Caco-2 (cell line): ENCODE data around the gene TOMM7. TPM values are rescaled to one million over a fixed set of nuclear protein-coding genes. Genes with fewer than 3 reads are reported as not detected.

ENCODE experiments used
- BruUV-seq: library from RNA; stranded (reverse); fragments of 400-500 nt; replicated peaks from 2 replicates; lab custom pipeline; 2021; lab: Mats Ljungman, UMichigan
- CTCF ChIA-PET: fragments of 300-600 bp; sonication (Branson Sonifier 250); formaldehyde crosslinking; loops from one replicate; lab custom pipeline; 2022; ENCODE audit warnings: antibody characterized with exemption; lab: Charles Lee
- POLR2A ChIA-PET: fragments of 300-600 bp; sonication (Branson Sonifier 250); formaldehyde crosslinking; loops from one replicate; lab custom pipeline; 2022; ENCODE audit warnings: antibody characterized with exemption; lab: Charles Lee
- DNase-seq, 2 experiments: peaks; one replicate each; pipeline versions ENCODE4 v3.0.0 to v3.0.0-alpha.2; 2020 to 2022
- H3K27me3 ChIP-seq: replicated peaks from 2 replicates; pipeline ENCODE4 v1.6.0; 2011; ENCODE audit warnings: low read length; ENCODE audit not compliant: control insufficient read depth, insufficient read depth
- H3K36me3 ChIP-seq: 2 replicates; pipeline ENCODE4 v1.5.1; 2011; ENCODE audit warnings: low read length; ENCODE audit not compliant: control insufficient read depth, insufficient read depth
- H3K4me1 ChIP-seq: fragments of 250-450 bp; sonication (Bioruptor Pico); 2 replicates; pipeline ENCODE4 v1.5.1; 2020; ENCODE audit warnings: mild to moderate bottlenecking
- H3K4me3 ChIP-seq: 2 replicates; pipeline ENCODE4 v1.5.1; 2011; ENCODE audit warnings: low read depth, mild to moderate bottlenecking, control low read depth, low read length
- H3K9me3 ChIP-seq: fragments of 250-450 bp; sonication (Bioruptor Pico); 2 replicates; pipeline ENCODE4 v1.5.1; 2020; ENCODE audit warnings: mild to moderate bottlenecking, moderate library complexity
- H3K27ac Mint-ChIP-seq: one replicate; pipeline ENCODE4 v1.8.0; 2022; ENCODE audit warnings: mixed read lengths; ENCODE audit not compliant: unreplicated experiment
- H3K27me3 Mint-ChIP-seq: one replicate; pipeline ENCODE4 v1.8.0; 2022; ENCODE audit warnings: mixed read lengths; ENCODE audit not compliant: insufficient read depth, unreplicated experiment
- H3K36me3 Mint-ChIP-seq: one replicate; pipeline ENCODE4 v1.8.0; 2022; ENCODE audit warnings: mild to moderate bottlenecking, mixed read lengths; ENCODE audit not compliant: insufficient read depth, unreplicated experiment
- H3K4me1 Mint-ChIP-seq: one replicate; pipeline ENCODE4 v1.8.0; 2022; ENCODE audit warnings: low read depth, mixed read lengths; ENCODE audit not compliant: unreplicated experiment
- H3K4me3 Mint-ChIP-seq: one replicate; pipeline ENCODE4 v1.8.0; 2022; ENCODE audit warnings: mild to moderate bottlenecking, moderate library complexity, mixed read lengths; ENCODE audit not compliant: unreplicated experiment
- H3K9me3 Mint-ChIP-seq: one replicate; pipeline ENCODE4 v1.8.0; 2022; ENCODE audit warnings: mixed read lengths; ENCODE audit not compliant: unreplicated experiment
- CTCF ChIP-seq, 2 experiments: fragments of 200-600 bp in 1 of 2; IDR thresholded peaks; 1 replicate in 1 of 2; 2 replicates in 1 of 2; pipeline versions ENCODE4 v1.5.1 to v1.8.0; 2011 to 2022; ENCODE audit warnings: antibody characterized with exemption in 1 of 2, control low read depth in 1 of 2, inconsistent platforms in 1 of 2, low read depth in 1 of 2, low read length in 1 of 2, mild to moderate bottlenecking in 1 of 2, moderate library complexity in 1 of 2; ENCODE audit not compliant: insufficient read depth in 1 of 2, severe bottlenecking in 1 of 2, unreplicated experiment in 1 of 2
- intact Hi-C: fragments of 100-400 bp; cut with micrococcal nuclease; formaldehyde crosslinking; loops from one replicate; pipeline ENCODE4 v1.10.0; 2022; ENCODE audit not compliant: unreplicated experiment
- total RNA-seq: library from RNA; stranded (reverse); gene quantifications from 2 replicates; pipeline ENCODE4 v1.2.3, GENCODE V29; 2022

Gene TOMM7
- total RNA-seq, 1 experiment from 2014 or later: 220 TPM

- Mint-ChIP-seq H3K27me3 (no peaks in the 10 kb centered on the region), H3K4me1 (peaks cover 21% of the 10 kb centered on the region), H3K36me3 (peaks cover 10% of the 10 kb centered on the region), H3K27ac (no peak overlapping the region), H3K4me3 (no peak overlapping the region), H3K9me3 (no peaks in the 10 kb centered on the region)
- Histone ChIP-seq H3K27me3 (no peaks in the 10 kb centered on the region), H3K4me1 (peaks cover 22% of the 10 kb centered on the region), H3K9me3 (no peaks in the 10 kb centered on the region), H3K36me3 (no peaks in the 10 kb centered on the region), H3K4me3 (no peak overlapping the region)
- CTCF ChIA-PET: no interaction called here
- DNase-seq: no peak
- BruUV-seq: no TSS peak
- TF ChIP-seq CTCF (IDR thresholded peaks at IDR 0.05; ENCODE audit: insufficient read depth in 1 of 2, low read depth in 1 of 2, low read length in 1 of 2, severe bottlenecking in 1 of 2, unreplicated experiment in 1 of 2): no peak
- POLR2A ChIA-PET: no interaction called here
- intact Hi-C loops: loop anchor here (5.0 kb wide), 2 partner anchors 62 to 122 kb away; partner anchors contain the start of gene IL6
Observed at GRCh38 chr7:22849662-22850061, 27.0 kb upstream of the TOMM7 start.

GRCh38 chr7:22849172-22849571 is 26.5 kb upstream of the TOMM7 start:
- H3K9me3 ChIP-seq: no peaks in the 10 kb centered on the region
- BruUV-seq: no TSS peak
- H3K4me3 ChIP-seq: no peak overlapping the region
- Mint-ChIP-seq H3K36me3 (peaks cover 5% of the 10 kb centered on the region), H3K27ac (no peak overlapping the region), H3K4me1 (peaks cover 21% of the 10 kb centered on the region), H3K4me3 (no peak overlapping the region), H3K27me3 (no peaks in the 10 kb centered on the region), H3K9me3 (no peaks in the 10 kb centered on the region)
- no peaks in the 10 kb centered on the region for H3K27me3 ChIP-seq
- POLR2A ChIA-PET: no interaction called here
- no peak for DNase-seq
- CTCF ChIA-PET: no interaction called here
- intact Hi-C loops: no loop called here
- no peak for TF ChIP-seq CTCF (IDR thresholded peaks at IDR 0.05; ENCODE audit: insufficient read depth in 1 of 2, low read depth in 1 of 2, low read length in 1 of 2, severe bottlenecking in 1 of 2, unreplicated experiment in 1 of 2)
- peaks cover 22% of the 10 kb centered on the region for H3K4me1 ChIP-seq
- no peaks in the 10 kb centered on the region for H3K36me3 ChIP-seq

GRCh38 chr7:22846961-22847360 is 24.3 kb upstream of the TOMM7 start:
- ChIA-PET CTCF (no interaction called here), POLR2A (no interaction called here)
- intact Hi-C loops: no loop called here
- no TSS peak for BruUV-seq
- Mint-ChIP-seq H3K9me3 (no peaks in the 10 kb centered on the region), H3K4me1 (peaks cover 6% of the 10 kb centered on the region), H3K27ac (no peak overlapping the region), H3K4me3 (no peak overlapping the region), H3K27me3 (no peaks in the 10 kb centered on the region), H3K36me3 (no peaks in the 10 kb centered on the region)
- Histone ChIP-seq H3K4me1 (peaks cover 7% of the 10 kb centered on the region), H3K27me3 (no peaks in the 10 kb centered on the region), H3K36me3 (no peaks in the 10 kb centered on the region), H3K9me3 (no peaks in the 10 kb centered on the region), H3K4me3 (no peak overlapping the region)
- no peak for TF ChIP-seq CTCF (IDR thresholded peaks at IDR 0.05; ENCODE audit: insufficient read depth in 1 of 2, low read depth in 1 of 2, low read length in 1 of 2, severe bottlenecking in 1 of 2, unreplicated experiment in 1 of 2)
- no peak for DNase-seq
